Stimulated activated naive CD8-positive, alpha-beta T cell treated with anti-CD3 and anti-CD28 coated beads, Interleukin-15, amount 100 ng/mL, for 72 hours (primary cell): ENCODE data around the gene HOXA1.
"Not testable (repeated sequence)": the region's sequence is repeated elsewhere in the genome, so short reads cannot be mapped to it uniquely, and the experiment has no call there.

Source experiments
- ATAC-seq: fragments of 150-1000 bp; cut with Tn5 transposase; 2 replicates; pipeline ENCODE4 v1.10.0; 2021; ENCODE audit warnings: mild to moderate bottlenecking, moderate library complexity
- DNase-seq, 2 donors: peaks; one replicate each; pipeline ENCODE4 v3.0.0; 2021 to 2022
- H3K27ac Mint-ChIP-seq, 2 donors: one replicate each; pipeline ENCODE4 v1.8.0; 2022; ENCODE audit warnings: mild to moderate bottlenecking in 2 of 2, mixed read lengths in 2 of 2, moderate library complexity in 2 of 2
- H3K27me3 Mint-ChIP-seq: one replicate; pipeline ENCODE4 v1.8.0; 2022; ENCODE audit warnings: mixed read lengths
- H3K4me1 Mint-ChIP-seq: one replicate; pipeline ENCODE4 v1.8.0; 2022; ENCODE audit warnings: mild to moderate bottlenecking, mixed read lengths
- H3K4me3 Mint-ChIP-seq, 2 donors: one replicate each; pipeline ENCODE4 v1.8.0; 2022; ENCODE audit warnings: mild to moderate bottlenecking in 2 of 2, mixed read lengths in 2 of 2, moderate library complexity in 1 of 2
- H3K9me3 Mint-ChIP-seq, 2 donors: one replicate each; pipeline ENCODE4 v1.8.0; 2022; ENCODE audit warnings: mixed read lengths in 2 of 2

The HOXA1 gene

GRCh38 chr7:27071622-27072390 lies 24.0 kb downstream of the HOXA1 start:
- no peaks in the 10 kb centered on the region for H3K27me3 Mint-ChIP-seq
- DNase-seq (no peak), ATAC-seq (no peak)
- H3K27ac Mint-ChIP-seq: no peak overlapping the region
- H3K4me1 Mint-ChIP-seq: peaks cover 3% of the 10 kb centered on the region
- H3K9me3 Mint-ChIP-seq: no peaks in the 10 kb centered on the region
- H3K4me3 Mint-ChIP-seq: no peak overlapping the region

- H3K9me3 Mint-ChIP-seq: no peaks in the 10 kb centered on the region
- no peaks in the 10 kb centered on the region for H3K27me3 Mint-ChIP-seq
- H3K27ac Mint-ChIP-seq: no peak overlapping the region
- peaks cover 6% of the 10 kb centered on the region for H3K4me1 Mint-ChIP-seq
- H3K4me3 Mint-ChIP-seq: no peak overlapping the region
- ATAC-seq (no peak), DNase-seq (no peak)
Observed at GRCh38 chr7:27068259-27068658, 27.5 kb downstream of the HOXA1 start.

GRCh38 chr7:27066148-27066547 lies 29.7 kb downstream of the HOXA1 start:
- H3K4me3 Mint-ChIP-seq: no peak overlapping the region
- no peaks in the 10 kb centered on the region for H3K9me3 Mint-ChIP-seq
- no peak overlapping the region for H3K27ac Mint-ChIP-seq
- no peak for ATAC-seq
- no peaks in the 10 kb centered on the region for H3K27me3 Mint-ChIP-seq
- peaks cover 6% of the 10 kb centered on the region for H3K4me1 Mint-ChIP-seq
- no peak for DNase-seq

DNA sequence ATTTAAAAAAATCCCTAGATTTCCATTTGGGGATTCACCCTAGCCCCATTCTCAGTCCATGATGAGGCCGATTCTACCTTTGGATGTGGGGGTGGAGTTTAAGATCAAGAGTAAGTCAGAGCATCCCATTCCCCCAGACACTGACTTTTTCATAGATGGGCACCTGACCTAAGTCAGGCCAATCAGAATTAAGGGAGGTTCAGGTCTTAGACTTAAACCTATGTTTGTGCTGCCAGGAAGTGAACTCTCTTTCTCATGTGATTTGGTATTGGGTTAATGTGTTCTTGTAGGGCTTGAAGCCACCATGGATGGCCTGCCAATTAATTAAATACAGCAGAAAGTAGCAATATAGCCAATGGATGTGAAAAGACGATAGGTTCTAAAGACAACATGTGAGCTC lies 30.1 kb downstream of the HOXA1 start:
- no peak overlapping the region for H3K27ac Mint-ChIP-seq
- no peak for ATAC-seq
- H3K4me1 Mint-ChIP-seq: peaks cover 6% of the 10 kb centered on the region
- H3K27me3 Mint-ChIP-seq: peaks cover 3% of the 10 kb centered on the region
- H3K4me3 Mint-ChIP-seq: no peak overlapping the region
- no peaks in the 10 kb centered on the region for H3K9me3 Mint-ChIP-seq
- DNase-seq: no peak

DNA sequence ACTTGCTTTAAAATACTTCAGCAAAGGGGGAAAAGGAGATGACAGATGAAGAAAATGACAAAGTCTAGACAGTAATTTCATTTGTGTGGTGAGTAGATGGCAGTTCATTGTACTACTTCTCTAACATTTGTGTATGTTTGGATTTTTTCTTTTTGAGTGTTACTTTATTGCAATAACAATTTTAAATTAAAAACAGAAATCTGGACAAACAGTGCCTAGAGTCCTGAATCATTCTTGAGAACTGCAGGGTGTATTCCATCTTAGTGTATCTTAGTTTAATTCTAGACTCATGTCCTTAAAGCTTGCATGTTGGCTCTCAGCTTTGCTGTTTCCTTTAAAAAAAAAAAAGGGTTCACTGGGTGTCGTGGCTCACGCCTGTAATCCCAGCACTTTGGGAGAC lies 31.1 kb downstream of the HOXA1 start:
- Mint-ChIP-seq H3K27me3 (peaks cover 10% of the 10 kb centered on the region), H3K4me1 (peaks cover 6% of the 10 kb centered on the region), H3K27ac (peak overlapping the region in 1 of 2 donors; percentile 59), H3K4me3 (no peak overlapping the region), H3K9me3 (no peaks in the 10 kb centered on the region)
- no peak for DNase-seq
- no peak for ATAC-seq

- DNase-seq (no peak), ATAC-seq (no peak)
- Mint-ChIP-seq H3K27me3 (peaks cover 10% of the 10 kb centered on the region), H3K4me3 (no peak overlapping the region), H3K27ac (no peak overlapping the region), H3K4me1 (peaks cover 6% of the 10 kb centered on the region), H3K9me3 (no peaks in the 10 kb centered on the region)
Observed at GRCh38 chr7:27064159-27064558, 31.6 kb downstream of the HOXA1 start.

DNA sequence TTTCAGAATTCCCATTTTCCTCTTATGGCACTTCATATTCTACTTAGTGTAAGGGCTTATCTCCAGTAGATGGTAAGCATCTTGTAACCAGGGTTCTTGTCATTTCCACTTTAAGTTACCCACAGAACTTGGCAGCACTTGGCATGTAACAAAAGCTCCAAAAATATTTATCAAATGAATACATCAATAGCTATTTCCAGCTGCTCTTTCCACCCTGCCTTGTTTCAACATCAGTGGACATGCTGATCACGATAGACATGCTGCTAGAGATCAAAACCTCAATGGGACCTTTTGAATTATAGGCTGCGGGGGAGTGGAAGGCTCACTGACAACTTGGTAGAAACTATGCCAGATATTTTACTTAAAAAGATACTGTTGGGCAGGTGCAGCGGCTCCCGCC lies 32.9 kb downstream of the HOXA1 start:
- H3K9me3 Mint-ChIP-seq: no peaks in the 10 kb centered on the region
- H3K4me1 Mint-ChIP-seq: peaks cover 6% of the 10 kb centered on the region
- no peak overlapping the region for H3K4me3 Mint-ChIP-seq
- H3K27me3 Mint-ChIP-seq: peaks cover 10% of the 10 kb centered on the region
- ATAC-seq (no peak), DNase-seq (no peak)
- H3K27ac Mint-ChIP-seq: no peak overlapping the region

DNA sequence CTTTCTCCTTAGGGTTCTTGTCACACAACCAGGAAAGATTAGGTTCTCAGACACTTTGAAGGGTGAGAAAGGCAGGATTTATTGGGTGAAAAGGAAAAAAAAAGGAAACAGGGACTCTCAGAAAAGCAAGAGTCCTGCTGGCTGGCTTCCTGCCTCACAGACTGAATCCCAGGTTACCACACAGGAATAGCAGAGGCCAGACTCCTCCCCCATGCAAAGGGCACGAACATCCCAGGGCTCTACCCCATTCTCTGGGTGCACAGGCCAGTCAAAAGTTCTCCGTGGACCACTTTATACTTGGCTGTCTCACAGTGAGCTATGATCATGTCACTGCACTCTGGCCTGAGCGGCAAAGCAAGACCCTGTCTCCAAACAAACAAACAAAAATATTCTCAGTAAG lies 42.6 kb downstream of the HOXA1 start:
- Mint-ChIP-seq H3K4me3 (no peak overlapping the region), H3K4me1 (no peaks in the 10 kb centered on the region), H3K9me3 (no peaks in the 10 kb centered on the region), H3K27me3 (no peaks in the 10 kb centered on the region), H3K27ac (no peak overlapping the region)
- DNase-seq: no peak
- no peak for ATAC-seq

GRCh38 chr7:27051451-27051850 lies 44.3 kb downstream of the HOXA1 start:
- no peaks in the 10 kb centered on the region for H3K9me3 Mint-ChIP-seq
- no peaks in the 10 kb centered on the region for H3K4me1 Mint-ChIP-seq
- ATAC-seq (no peak), DNase-seq (no peak)
- H3K27ac Mint-ChIP-seq: no peak overlapping the region
- no peaks in the 10 kb centered on the region for H3K27me3 Mint-ChIP-seq
- no peak overlapping the region for H3K4me3 Mint-ChIP-seq

GRCh38 chr7:27048438-27048837 lies 47.4 kb downstream of the HOXA1 start:
- H3K4me1 Mint-ChIP-seq: no peaks in the 10 kb centered on the region
- H3K27ac Mint-ChIP-seq: no peak overlapping the region
- H3K4me3 Mint-ChIP-seq: no peak overlapping the region
- H3K9me3 Mint-ChIP-seq: no peaks in the 10 kb centered on the region
- H3K27me3 Mint-ChIP-seq: no peaks in the 10 kb centered on the region
- no peak for ATAC-seq
- no peak for DNase-seq

- no peak overlapping the region for H3K4me3 Mint-ChIP-seq
- DNase-seq: no peak
- H3K27me3 Mint-ChIP-seq: peaks cover 13% of the 10 kb centered on the region
- H3K27ac Mint-ChIP-seq: no peak overlapping the region
- H3K9me3 Mint-ChIP-seq: no peaks in the 10 kb centered on the region
- no peaks in the 10 kb centered on the region for H3K4me1 Mint-ChIP-seq
- ATAC-seq: no peak
Observed at GRCh38 chr7:27046854-27047549, 48.8 kb downstream of the HOXA1 start.

DNA sequence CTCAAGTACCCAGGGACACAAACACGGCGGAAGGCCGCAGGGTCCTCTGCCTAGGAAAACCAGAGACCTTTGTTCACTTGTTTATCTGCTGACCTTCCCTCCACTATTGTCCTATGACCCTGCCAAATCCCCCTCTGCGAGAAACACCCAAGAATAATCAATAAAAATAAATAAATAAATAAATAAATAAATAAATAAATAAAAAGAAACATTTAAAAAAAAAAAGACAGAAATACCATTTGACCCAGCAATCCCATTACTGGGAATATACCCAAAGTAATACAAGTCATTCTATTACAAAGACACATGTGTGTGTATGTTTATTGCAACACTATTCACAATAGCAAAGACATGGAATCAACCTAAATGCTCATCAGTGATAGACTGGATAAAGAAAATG lies 49.8 kb downstream of the HOXA1 start:
- not testable (repeated sequence) for ATAC-seq, H3K4me1 Mint-ChIP-seq, DNase-seq, H3K9me3 Mint-ChIP-seq, H3K27ac Mint-ChIP-seq, H3K4me3 Mint-ChIP-seq
- H3K27me3 Mint-ChIP-seq: peaks cover 13% of the 10 kb centered on the region

GRCh38 chr7:27045066-27045465 lies 50.7 kb downstream of the HOXA1 start:
- not testable (repeated sequence) for ATAC-seq, H3K9me3 Mint-ChIP-seq, H3K4me3 Mint-ChIP-seq, DNase-seq, H3K27ac Mint-ChIP-seq, H3K4me1 Mint-ChIP-seq
- peaks cover 13% of the 10 kb centered on the region for H3K27me3 Mint-ChIP-seq
